ENCODE measurements around the gene PROX1.

Gene PROX1

DNA sequence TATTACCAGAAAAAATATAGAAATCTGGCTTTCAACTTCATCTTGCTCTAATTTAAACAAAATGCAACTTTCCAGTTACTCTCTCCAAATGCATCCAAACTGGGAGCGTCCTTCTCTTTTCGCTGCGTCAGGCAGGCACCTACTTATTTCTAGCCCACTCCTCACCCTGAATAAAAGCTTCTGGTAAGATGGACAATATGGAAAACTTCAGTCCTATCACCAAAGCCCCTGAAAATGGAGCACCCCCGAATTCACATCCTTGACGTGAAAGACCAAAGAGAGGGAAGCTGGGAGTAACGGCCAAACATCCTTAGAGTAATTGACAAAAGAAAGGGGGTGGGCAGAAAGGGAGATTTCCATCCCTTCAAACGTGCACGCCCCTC lies 5.5 kb upstream of the PROX1 start:
- FAIRE-seq = no peak

DNA sequence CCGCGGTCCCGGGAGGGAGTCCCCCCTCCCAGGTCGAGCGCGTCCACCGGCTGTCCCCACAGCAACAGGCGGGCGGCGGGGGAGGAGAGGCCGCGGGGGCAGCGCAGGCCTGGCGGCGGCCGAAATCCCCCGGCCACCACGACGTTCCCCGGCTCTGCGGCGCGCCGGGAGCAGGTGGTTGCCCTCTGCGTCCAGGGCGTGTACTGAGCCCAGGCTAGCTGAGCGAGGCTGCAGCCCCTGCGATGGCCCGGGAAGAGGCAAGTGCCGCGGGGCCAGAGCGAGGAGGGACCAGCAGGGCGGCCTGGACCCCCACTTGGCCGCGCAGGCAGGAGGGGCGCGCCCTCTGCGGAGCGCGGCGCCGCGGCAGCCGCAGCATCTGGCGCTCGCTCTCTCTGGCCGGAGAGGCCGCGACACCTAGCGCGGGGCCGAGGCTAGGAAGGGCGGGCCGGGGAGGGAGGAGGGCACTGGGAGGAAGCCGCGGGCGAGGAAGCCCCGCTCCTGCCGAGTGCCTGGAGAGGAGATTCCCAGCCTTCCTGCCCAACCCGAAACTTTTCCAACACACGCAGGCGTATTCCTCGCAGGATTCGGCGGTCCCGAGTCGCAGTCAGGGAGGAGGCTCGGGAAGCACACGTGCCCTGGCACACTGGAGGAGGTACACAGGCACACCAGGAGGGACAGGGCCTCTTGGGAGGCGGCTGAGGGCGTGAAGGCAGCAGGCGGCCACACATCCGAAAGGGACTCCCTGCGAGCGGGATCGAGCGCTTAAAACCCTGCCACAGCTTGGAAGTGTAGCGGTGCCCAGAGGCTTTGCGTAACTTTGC lies 4.9 kb upstream of the PROX1 start:
- FAIRE-seq = no peak

DNA sequence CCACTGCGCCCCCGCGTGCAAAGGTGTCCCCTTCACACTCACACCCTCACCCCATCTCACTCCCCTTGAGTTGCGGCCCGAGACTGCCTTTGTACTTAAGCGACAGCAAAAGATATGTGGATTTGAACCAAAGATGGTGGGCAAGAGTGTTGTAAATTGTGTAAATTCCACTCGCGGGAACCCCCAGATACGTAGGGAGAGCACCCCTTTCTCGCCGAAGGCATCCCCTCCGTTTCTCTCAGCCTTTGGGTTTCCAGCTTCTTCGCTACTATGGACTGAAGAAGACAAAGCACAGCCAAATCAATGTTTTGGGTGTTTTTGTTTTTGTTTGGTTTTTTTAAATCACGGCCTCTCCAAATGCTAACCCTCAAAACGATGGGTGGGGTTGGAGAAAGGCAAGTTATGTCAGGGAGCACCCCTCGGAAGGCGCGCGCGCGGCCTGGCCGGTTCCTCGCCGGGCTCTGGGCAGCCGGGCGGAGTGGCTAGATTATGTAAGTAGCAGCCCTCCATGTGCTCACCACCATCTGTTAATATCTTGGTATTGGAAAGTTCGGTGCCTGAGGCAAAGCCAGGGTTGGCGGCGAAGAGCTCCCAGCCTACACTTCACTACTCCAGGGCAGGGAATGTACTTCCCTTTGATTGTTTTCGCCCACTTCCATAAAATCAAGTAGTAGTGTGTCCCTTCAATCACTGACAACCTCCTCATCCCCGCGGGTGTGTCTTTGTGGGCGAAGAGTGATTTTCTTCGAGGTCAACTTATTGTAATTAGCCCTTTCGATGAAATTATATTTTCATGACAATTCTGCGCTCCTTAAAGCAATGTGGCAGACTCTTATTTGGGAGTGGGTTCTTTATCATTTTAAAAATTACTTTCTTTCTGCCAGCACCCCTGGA lies 4.0 kb upstream of the PROX1 start:
- FAIRE-seq = no peak

DNA sequence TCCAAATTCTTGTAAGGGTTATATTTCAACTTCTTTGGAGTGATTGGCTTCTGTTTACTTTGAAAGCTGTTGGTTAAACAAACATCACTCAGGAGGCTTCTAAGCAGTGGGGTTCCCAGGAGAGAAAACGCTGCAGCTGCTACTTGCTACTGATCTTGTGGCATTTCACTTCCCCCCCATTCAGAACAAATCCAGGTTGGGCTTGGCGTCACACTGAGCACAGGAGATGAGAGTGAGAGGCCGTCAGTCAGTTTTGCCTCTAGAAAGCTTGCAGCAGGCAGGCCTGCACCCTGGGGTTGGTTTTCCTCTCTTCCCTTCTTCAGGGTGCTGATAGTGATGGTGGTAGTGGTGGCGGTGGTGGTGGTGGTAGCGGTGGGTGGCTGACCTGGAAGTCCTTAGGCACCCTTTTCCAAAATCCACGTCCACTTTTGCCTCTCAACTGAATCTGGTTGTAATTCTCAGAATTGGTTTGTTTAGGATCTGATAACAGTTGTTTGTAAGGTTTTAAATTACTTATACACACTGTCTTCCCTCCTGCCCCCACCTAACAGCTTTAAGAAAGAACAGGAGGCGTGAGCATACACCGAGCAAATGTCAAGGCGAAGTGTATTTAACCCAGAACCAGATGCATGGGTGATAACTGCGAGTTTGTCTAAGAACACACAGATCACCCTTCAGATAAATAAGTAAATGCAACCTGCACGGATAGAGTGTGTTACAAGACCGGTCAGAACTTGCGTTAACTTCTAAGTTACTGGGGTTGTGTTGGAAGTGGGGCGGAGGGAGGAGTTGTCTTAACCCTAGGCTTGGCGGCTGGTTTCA lies 3.2 kb upstream of the PROX1 start:
- FAIRE-seq = no peak

DNA sequence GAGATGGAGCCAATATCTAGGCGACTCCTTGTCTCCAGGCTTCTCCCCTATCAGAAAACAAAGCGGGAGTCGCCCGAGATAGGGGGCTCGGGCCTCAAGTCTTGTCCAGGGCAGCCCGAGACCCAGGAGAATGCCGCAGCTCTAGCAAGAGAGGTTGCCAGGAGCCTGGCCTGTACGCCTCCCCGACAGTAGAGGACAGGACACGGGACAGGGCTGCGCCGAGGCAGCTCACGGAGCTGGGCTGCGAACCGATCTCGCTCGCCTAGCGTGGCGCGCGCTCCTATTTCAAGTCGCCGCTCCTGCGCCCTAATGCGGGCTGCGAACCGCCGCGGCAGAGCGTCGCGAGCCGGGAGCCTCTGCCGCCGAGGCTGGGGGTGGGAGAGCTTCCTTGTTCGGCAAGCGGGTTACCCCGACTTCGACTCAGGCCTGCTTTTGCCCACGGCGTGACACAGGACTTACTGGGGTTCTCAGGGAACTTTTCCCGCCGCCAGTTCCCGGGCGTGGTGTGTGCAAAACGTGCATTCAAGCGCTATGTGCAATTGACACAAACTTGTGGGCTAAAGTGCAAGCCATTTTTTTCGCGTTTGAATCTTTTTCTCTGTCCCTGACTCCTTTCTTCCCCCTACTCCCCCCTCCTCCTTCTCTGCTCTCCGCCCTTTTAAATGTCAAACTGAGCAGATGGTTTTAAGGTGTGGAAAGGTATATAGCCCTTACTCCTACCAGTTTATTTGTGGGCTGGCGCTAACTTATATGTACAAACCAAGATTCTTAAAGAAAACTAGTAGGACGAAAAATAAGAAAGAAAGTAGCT lies 2.4 kb upstream of the PROX1 start:
- FAIRE-seq = no peak

DNA sequence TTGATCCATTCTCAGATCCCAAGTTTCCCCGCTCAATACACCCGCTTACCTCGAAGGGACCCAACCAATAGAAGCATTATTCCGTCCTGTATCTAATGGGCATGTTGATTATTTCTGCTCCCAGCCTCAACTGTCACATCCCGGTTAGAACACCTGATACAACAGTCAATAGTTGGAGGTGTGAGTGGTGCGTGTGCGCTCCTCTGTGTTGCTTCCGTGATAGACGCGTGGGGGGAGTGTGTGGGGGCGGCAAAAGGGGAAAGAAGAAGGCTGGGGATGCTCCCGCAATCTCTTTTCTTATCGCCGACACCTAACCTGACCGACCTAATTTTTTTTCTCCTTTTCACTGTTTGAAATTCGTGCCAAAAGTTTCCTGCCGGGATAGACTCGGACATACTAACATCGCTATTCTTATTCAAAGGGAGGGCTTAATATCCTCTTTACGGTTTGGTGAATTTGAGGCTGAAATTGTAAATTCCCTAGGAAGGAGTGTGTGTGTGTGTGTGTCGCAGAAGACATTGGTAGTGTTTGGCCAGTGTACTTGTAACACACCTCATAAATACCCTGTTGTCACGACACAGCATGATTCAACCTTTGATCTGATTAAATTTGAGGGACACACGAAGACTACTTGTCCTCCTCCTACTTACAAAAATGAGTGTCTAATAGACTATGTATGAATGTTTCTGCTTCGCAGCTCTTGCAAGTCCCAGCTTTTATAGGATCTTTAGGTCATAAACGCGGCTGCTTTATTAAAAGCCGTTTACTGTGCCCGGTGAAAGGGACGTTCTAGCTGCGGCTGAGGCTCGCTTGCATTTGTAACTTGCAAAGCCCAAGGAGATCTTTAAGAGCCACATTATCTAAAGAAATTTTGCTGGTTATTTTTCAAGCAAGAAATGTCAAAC lies 1.5 kb upstream of the PROX1 start:
- no peak for FAIRE-seq

DNA sequence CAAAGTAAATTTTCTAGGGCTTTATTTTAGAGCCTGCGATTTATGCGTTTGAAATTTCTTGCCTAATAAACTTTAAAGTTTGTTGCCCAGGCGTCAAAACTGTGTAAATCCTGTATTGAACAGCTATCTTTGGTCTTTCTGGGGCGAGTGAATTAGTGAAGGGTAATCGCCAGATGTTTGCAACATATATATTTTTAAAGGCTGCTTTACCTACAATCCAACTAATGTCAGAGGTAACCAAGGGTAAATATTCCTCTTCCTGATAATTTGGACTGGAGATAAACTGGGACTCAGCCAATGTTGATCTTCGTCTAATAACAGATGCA lies 885 bp upstream of the PROX1 start:
- FAIRE-seq = no peak

DNA sequence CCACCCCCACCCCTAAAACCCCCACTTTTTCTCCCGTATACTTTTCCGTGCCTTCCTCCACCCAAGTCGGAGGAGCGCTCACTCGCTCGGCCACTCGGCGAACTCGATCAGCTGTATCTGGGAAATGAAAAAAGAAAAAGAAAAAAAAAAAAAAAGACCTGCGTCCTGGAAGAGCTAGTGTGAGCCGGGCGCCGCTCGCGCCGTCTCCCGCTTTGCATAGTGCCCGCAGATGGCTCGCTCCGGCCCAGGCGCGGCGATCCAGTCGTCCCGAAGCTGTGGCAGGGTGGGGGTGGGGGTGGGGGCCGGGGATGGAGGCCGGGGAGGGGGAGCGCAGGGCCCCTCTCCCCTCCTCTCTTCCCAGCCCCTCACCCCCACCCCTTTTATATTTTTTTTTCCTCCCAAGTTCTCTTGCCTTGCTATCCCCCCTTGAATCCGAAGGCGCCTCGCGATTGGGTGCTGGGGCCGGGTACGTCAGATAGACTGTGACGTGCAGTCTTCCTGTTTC lies 299 bp upstream of the PROX1 start:
- FAIRE-seq = no peak

DNA sequence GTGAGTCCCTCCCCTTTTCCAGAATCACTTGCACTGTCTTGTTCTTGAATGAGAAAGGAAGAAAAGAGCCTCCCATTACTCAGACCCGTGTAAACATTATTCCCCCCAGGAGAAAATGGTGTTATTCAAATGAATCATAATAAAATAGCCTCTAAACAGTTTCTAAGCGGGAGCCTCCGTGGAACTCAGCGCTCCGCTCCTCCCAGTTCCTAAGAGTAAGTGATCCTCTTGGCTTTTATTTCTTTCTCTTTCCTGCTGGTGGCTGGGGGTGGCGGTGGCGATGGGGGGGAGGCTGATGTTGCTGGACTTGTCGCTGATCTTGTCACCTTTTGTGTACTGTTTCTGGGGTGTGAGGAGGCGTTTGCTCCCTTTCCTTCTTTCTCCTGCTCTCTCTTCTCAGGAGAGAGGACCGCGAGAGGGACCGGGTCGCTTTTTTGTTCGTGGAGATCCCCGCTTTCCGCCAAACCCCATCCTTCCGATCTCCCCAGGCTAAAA lies 781 bp downstream of the PROX1 start:
- FAIRE-seq = no peak

DNA sequence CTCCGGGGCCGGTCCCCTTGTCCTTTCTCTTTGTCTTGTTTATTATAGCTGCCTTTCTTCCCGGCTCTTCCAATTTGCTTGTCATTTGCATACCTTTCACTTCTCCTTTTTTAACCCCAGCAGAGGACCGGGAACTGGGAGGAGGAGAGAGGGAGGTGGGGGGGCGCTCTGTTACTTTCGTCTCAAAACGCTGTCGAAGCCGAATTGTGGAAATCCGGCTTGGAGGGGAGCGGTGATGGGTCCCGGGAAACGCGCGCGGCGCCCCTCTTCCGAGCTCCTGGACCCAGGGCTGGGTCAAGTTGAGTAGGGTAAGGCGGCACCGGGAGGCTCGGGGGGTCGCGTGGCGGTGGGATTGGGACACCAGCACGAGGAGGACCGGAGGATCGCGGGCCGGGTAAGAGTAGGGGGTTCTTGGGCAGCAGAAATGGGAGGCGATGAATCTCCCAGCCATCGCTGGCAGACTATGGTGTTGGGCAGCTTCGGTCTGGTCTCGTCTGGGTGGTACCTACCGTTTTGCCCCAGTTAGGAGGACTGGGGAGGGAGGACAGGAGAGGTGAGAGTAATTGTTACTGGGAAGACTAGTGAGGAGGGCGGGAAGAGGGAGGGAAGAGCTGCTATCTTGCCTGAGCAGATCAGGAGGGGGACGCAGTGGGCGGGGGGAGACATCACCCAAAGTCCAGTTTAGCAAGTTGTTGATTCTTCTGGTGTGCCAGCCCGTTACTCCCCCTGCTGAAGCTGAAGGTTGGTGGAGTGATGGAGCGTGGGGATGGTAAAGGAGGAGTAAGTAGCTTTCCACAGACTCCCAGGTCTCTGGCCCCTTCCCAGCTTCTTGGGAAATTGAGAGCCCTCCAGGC lies 1.5 kb downstream of the PROX1 start:
- no peak for FAIRE-seq

DNA sequence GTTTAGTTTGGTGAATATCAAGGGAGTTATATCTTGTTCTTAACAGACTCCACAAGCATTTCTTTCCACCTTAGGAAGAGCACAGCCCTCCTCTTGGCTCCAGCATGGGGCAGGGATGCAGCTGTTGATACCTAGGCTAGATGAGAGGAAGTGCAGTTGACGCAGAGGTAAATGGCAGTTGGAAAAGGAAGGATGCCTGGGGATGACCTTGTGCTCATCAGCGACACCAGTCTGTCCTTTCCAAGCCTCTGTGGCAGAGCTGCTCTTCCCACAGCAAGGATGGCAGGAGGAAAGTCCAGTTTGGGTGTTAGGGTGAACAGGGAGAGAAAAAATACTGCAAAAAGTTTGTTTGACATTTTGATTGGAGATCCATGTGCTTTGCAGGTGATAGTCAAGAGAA lies 6.2 kb downstream of the PROX1 start:
- FAIRE-seq = no peak

DNA sequence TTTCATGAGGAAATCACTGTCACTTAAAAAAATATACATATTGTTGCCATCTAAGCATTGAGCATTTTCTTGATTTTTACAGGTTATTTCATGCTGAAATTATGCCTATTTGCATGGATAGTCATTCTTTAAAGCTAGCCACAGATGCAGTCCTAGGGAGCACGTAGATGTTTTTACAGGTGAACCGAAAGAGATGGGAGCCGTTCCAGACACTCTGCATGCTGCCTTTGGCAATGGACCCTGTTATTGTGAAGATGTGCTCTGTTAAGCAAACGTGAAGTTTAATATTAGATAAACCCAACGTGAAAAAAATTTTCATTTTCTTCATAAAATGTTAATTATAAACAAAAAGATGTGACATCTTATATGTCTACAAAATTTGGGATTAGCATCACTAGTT lies 7.1 kb downstream of the PROX1 start:
- no peak for FAIRE-seq

DNA sequence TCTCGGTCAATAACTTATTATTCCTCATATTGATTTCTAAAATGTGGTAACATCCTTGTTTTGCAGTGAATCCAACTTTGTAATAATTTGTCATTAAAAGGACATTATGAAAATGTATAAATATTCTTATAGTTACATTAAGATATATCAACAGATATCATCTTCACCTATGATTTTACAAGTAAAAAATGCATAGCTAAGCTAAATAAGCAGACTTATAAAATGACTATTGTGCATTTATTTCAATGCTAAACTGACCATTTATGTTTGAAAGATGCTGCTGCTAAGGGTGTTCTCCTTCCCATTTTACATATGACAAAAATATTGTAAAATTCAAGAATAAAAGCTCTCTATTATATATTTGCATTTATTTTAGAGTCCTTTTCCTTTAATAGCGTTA lies 7.8 kb downstream of the PROX1 start:
- FAIRE-seq = peak; percentile 56

DNA sequence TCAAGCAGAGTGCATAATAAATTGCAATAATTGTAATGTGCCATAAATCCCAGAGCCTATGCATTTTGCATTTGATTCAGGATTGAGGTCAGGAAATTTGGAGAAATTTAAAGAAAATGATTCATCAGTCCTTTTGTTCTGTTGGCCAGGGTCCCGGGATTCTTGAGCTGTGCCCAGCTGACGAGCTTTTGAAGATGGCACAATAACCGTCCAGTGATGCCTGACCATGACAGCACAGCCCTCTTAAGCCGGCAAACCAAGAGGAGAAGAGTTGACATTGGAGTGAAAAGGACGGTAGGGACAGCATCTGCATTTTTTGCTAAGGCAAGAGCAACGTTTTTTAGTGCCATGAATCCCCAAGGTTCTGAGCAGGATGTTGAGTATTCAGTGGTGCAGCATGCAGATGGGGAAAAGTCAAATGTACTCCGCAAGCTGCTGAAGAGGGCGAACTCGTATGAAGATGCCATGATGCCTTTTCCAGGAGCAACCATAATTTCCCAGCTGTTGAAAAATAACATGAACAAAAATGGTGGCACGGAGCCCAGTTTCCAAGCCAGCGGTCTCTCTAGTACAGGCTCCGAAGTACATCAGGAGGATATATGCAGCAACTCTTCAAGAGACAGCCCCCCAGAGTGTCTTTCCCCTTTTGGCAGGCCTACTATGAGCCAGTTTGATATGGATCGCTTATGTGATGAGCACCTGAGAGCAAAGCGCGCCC lies 8.7 kb downstream of the PROX1 start:
- no peak for FAIRE-seq

DNA sequence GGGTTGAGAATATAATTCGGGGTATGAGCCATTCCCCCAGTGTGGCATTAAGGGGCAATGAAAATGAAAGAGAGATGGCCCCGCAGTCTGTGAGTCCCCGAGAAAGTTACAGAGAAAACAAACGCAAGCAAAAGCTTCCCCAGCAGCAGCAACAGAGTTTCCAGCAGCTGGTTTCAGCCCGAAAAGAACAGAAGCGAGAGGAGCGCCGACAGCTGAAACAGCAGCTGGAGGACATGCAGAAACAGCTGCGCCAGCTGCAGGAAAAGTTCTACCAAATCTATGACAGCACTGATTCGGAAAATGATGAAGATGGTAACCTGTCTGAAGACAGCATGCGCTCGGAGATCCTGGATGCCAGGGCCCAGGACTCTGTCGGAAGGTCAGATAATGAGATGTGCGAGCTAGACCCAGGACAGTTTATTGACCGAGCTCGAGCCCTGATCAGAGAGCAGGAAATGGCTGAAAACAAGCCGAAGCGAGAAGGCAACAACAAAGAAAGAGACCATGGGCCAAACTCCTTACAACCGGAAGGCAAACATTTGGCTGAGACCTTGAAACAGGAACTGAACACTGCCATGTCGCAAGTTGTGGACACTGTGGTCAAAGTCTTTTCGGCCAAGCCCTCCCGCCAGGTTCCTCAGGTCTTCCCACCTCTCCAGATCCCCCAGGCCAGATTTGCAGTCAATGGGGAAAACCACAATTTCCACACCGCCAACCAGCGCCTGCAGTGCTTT lies 9.4 kb downstream of the PROX1 start:
- no peak for FAIRE-seq

DNA sequence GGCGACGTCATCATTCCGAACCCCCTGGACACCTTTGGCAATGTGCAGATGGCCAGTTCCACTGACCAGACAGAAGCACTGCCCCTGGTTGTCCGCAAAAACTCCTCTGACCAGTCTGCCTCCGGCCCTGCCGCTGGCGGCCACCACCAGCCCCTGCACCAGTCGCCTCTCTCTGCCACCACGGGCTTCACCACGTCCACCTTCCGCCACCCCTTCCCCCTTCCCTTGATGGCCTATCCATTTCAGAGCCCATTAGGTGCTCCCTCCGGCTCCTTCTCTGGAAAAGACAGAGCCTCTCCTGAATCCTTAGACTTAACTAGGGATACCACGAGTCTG lies 10.0 kb downstream of the PROX1 start:
- no peak for FAIRE-seq

DNA sequence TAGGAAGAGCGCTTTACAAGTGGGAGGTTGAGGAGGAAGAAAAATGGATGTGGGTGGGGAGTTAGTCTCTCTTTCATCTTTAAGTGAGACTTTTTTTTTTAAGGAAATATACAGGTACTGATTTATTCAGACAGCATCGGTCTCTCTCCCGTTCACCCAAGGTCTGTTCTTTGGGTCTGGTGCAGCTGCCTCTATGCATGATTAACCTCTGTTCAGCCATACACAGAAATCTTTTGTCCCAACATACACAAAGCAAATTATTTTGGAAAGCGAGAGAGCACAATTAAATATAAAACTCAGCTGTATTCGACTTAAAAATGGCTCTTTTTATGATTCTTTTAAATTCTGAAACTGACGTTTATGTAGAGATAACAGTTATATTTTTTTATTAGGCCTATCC lies 11.0 kb downstream of the PROX1 start:
- no peak for FAIRE-seq

DNA sequence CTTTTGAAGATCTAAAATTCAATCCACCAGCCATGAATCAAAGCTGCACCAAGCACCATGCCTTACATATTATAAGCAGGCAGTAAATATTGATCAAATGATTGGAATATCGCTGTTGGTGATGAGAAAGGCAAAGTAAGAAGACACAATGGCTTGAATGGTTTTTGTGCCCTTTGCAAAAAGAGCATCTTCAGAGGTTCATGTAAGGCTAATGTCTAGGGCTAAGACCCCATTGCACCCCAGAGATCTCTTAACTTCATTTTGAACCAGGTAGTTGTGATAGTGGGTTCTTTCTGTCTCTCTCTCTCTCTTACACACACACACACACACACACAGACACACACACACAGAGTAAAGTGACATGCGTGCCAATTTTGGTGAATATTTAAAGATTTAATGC lies 12.0 kb downstream of the PROX1 start:
- no peak for FAIRE-seq

DNA sequence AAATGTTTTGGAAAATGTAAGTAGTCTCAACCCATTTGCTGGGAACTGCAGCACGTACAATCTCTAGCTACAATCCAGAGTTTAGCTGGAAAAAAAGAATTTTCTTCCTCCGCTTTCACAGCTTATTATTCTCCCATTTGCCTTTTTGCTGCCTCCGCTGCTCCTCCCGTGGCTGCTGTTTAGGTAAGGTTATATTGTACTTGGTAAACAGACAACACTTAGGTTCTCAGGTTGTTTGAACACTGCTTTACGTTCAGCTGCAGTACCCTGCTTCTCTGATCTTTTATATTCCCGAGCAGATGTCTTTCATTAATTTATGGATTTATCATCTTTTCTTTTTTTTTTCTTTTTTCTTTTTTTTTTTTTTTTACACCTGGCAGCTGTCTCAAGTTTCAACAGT lies 14.3 kb downstream of the PROX1 start:
- FAIRE-seq = no peak

Measured in TTC549 (cell line).